Colonic mucosa (tissue), 4 donors: Measurements from ENCODE around the gene MTCH2. TPM values are rescaled to one million over a fixed set of nuclear protein-coding genes. Genes with fewer than 3 reads are reported as not detected.
"Not testable (repeated sequence)": the region's sequence is repeated elsewhere in the genome, so short reads cannot be mapped to it uniquely, and the experiment has no call there.

Experiments
- DNase-seq: peaks from one replicate; pipeline ENCODE4 v3.0.0-alpha.2; 2020
- H3K27ac ChIP-seq: fragments of 200-600 bp; one replicate; pipeline ENCODE4 v1.8.0; 2021
- H3K27me3 ChIP-seq: fragments of 200-600 bp; one replicate; pipeline ENCODE4 v1.8.0; 2021
- H3K36me3 ChIP-seq: fragments of 200-600 bp; one replicate; pipeline ENCODE4 v1.8.0; 2021
- H3K4me1 ChIP-seq: fragments of 200-600 bp; one replicate; pipeline ENCODE4 v1.8.0; 2021; ENCODE audit warnings: mild to moderate bottlenecking
- H3K4me3 ChIP-seq: fragments of 200-600 bp; one replicate; pipeline ENCODE4 v1.8.0; 2021
- H3K9ac ChIP-seq, 2 donors: one replicate each; pipeline ENCODE4 v1.7.0; 2013; ENCODE audit warnings: control low read depth in 2 of 2, low read depth in 2 of 2, low read length in 2 of 2
- H3K9me3 ChIP-seq: fragments of 200-600 bp; one replicate; pipeline ENCODE4 v1.8.0; 2021
- intact Hi-C: fragments of 100-400 bp; cut with DNase I; formaldehyde crosslinking; loops from one replicate; pipeline ENCODE4 v1.14.1; 2022
- total RNA-seq, 2 donors: library from RNA; stranded (reverse); fragmentation: NEBNext Ultra II Directional in 1 of 2; extraction: Animal tissue kit (Norgen Biotek cat#: 25700) in 1 of 2; gene quantifications; one replicate each; pipeline ENCODE4 v1.2.1, GENCODE V29; 2021
- TF ChIP-seq, protein P1 (sequence below): fragments of 200-600 bp; IDR thresholded peaks from one replicate; pipeline ENCODE4 v1.8.0; 2022; ENCODE audit warnings: antibody characterized with exemption, mild to moderate bottlenecking
- donor health status: healthy.
- donor health status: DM: no; HTN: no; CAD: no.
- donor health status: DM: no; HTN: no; CAD: no.

Gene MTCH2
- 100 to 1,000 TPM; 162 to 190 TPM for total RNA-seq

DNA sequence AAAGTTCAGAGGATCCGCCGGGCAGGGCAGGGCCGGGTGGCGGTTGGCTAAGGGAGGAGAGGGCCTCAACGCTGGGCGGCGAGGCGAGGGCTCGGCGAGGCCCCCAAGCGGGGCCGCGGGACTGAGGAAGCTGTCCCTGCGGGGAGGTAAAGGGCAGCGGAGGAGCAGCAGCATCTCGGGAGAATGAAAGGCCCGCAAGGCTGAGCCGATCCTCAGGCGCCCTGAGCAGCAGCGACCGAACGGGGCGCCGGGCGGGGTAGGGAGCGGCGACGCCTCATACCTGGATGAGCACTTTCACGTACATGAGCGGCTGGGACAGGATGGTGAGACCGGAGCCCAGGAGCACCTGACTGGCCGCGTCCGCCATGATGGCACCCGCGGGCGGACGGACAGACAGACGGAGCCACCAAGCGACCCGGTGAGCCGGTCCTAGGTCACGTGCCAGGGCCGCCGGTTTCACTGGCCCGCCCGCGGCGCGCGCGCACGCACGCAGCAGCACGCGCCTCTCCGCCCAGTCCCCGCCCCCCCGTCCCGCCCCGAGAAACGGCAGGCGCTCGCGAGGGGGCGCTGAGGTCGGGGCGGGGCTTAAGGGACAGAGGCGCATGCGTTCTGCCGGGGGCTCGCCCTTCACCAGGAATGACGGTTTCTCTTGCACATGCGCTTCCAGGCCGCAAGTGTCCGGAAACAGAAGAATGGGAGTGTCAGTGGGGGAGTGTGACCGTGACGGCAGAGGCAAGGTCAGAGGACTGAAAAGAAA, at the start of gene MTCH2:
MTCH2 (minus strand) TSS at position 461 of the 757 bp plus-strand sequence; CDS start at position 367, 94 bp downstream.
- Histone ChIP-seq H3K9me3 (no peaks in the 10 kb centered on the region), H3K4me3 (peak within 1 kb of the TSS; percentile 90), H3K36me3 (peaks cover 8% of the 10 kb centered on the region), H3K4me1 (peaks cover 8% of the 10 kb centered on the region), H3K27me3 (no peaks in the 10 kb centered on the region), H3K9ac (peak within 1 kb of the TSS; percentile 86 to 92), H3K27ac (peak within 1 kb of the TSS; percentile 91)
- TF ChIP-seq, protein P1, sequence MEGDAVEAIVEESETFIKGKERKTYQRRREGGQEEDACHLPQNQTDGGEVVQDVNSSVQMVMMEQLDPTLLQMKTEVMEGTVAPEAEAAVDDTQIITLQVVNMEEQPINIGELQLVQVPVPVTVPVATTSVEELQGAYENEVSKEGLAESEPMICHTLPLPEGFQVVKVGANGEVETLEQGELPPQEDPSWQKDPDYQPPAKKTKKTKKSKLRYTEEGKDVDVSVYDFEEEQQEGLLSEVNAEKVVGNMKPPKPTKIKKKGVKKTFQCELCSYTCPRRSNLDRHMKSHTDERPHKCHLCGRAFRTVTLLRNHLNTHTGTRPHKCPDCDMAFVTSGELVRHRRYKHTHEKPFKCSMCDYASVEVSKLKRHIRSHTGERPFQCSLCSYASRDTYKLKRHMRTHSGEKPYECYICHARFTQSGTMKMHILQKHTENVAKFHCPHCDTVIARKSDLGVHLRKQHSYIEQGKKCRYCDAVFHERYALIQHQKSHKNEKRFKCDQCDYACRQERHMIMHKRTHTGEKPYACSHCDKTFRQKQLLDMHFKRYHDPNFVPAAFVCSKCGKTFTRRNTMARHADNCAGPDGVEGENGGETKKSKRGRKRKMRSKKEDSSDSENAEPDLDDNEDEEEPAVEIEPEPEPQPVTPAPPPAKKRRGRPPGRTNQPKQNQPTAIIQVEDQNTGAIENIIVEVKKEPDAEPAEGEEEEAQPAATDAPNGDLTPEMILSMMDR, result peak; percentile 21
- intact Hi-C loops, result no loop called here
- DNase-seq, result peak; percentile 97

GRCh38 chr11:47691979-47692378, 49.6 kb upstream of the MTCH2 start:
- H3K9me3 ChIP-seq, result no peaks in the 10 kb centered on the region
- no peaks in the 10 kb centered on the region for H3K36me3 ChIP-seq
- intact Hi-C loops, result no loop called here
- no peak overlapping the region for H3K9ac ChIP-seq
- no peaks in the 10 kb centered on the region for H3K27me3 ChIP-seq
- no peak for DNase-seq
- H3K27ac ChIP-seq, result no peak overlapping the region
- H3K4me3 ChIP-seq, result no peak overlapping the region
- no peaks in the 10 kb centered on the region for H3K4me1 ChIP-seq
- TF ChIP-seq, protein P1, result no peak

DNA sequence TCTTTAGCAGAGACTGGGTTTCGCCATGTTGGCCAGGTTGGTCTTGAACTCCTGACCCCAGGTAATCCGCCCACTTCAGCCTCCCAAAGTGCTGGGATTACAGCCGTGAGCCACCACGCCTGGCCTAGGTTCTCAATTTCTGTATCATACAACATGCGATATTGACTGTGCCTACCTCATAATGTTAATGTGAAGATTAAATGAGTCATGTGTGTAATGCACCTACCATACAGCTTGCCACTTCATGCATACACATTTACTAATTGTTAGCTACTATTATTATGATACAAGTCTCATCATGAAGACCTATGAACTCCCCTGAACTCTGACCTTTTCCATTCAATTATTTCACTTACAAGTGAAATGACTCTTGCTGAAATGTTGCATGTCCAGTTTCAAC, 47.1 kb upstream of the MTCH2 start:
- Histone ChIP-seq H3K4me3 (no peak overlapping the region), H3K9me3 (no peaks in the 10 kb centered on the region), H3K27ac (peak overlapping the region; percentile 26), H3K36me3 (no peaks in the 10 kb centered on the region), H3K9ac (no peak overlapping the region), H3K4me1 (no peaks in the 10 kb centered on the region), H3K27me3 (no peaks in the 10 kb centered on the region)
- TF ChIP-seq, protein P1, result no peak
- intact Hi-C loops, result no loop called here
- no peak for DNase-seq

- no peaks in the 10 kb centered on the region for H3K27me3 ChIP-seq
- H3K4me1 ChIP-seq, result no peaks in the 10 kb centered on the region
- no peak overlapping the region for H3K9ac ChIP-seq
- no peak overlapping the region for H3K4me3 ChIP-seq
- intact Hi-C loops, result no loop called here
- TF ChIP-seq, protein P1, result no peak
- H3K27ac ChIP-seq, result peak overlapping the region; percentile 26
- no peak for DNase-seq
- H3K9me3 ChIP-seq, result no peaks in the 10 kb centered on the region
- no peaks in the 10 kb centered on the region for H3K36me3 ChIP-seq
Observed at GRCh38 chr11:47688991-47689390, 46.6 kb upstream of the MTCH2 start.

GRCh38 chr11:47688111-47688510, 45.8 kb upstream of the MTCH2 start:
- peak overlapping the region in 1 of 2 donors; percentile 34 for H3K9ac ChIP-seq
- H3K27me3 ChIP-seq, result no peaks in the 10 kb centered on the region
- no peak overlapping the region for H3K4me3 ChIP-seq
- intact Hi-C loops, result no loop called here
- TF ChIP-seq, protein P1, result no peak
- no peak for DNase-seq
- no peaks in the 10 kb centered on the region for H3K9me3 ChIP-seq
- no peak overlapping the region for H3K27ac ChIP-seq
- no peaks in the 10 kb centered on the region for H3K36me3 ChIP-seq
- H3K4me1 ChIP-seq, result no peaks in the 10 kb centered on the region

DNA sequence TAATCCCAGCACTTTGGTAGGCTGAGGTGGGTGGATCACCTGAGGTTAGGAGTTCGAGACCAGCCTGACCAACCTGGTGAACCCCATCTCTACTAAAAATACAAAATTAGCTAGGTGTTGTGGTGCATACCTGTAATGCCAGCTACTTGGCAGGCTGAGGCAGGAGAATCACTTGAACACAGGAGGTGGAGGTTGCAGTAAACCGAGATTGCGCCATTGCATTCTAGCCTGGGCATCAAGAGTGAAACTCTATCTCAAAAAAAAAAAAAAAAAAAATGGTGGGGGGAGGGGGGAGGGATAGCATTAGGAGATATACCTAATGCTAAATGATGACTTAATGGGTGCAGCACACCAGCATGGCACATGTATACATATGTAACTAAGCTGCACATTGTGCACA, 44.3 kb upstream of the MTCH2 start:
- H3K4me3 ChIP-seq, intact Hi-C loops, DNase-seq, H3K27me3 ChIP-seq, H3K36me3 ChIP-seq, H3K27ac ChIP-seq, H3K9ac ChIP-seq, H3K4me1 ChIP-seq, H3K9me3 ChIP-seq: not testable (repeated sequence)
